Measurements from ENCODE around the gene HEXD.
A peak's percentile ranks its signal among the peaks of the same experiment; 100 is the strongest.

- TF ChIP-seq POLR2A (IDR thresholded peaks at IDR 0.05; ENCODE audit: low read depth) (peak; percentile 98), CTCF (IDR thresholded peaks at IDR 0.05) (no peak), EP300 (IDR thresholded peaks at IDR 0.05) (no peak)
These were observed 40.2 kb downstream of the HEXD start, which contains the start of gene NARF for GRCh38 chr17:82458179-82458884.

Measured in esophagus muscularis mucosa (tissue), 4 donors.